Activated naive CD8-positive, alpha-beta T cell (primary cell): Measurements from ENCODE around the gene SWSAP1.
"Not testable (repeated sequence)": the region's sequence is repeated elsewhere in the genome, so short reads cannot be mapped to it uniquely, and the experiment has no call there.

Source experiments
- H3K27ac Mint-ChIP-seq: one replicate; pipeline ENCODE4 v1.8.0; 2021; ENCODE audit warnings: mixed read lengths
- H3K27me3 Mint-ChIP-seq: one replicate; pipeline ENCODE4 v1.8.0; 2021; ENCODE audit warnings: mixed read lengths
- H3K36me3 Mint-ChIP-seq: one replicate; pipeline ENCODE4 v1.8.0; 2021; ENCODE audit warnings: mixed read lengths
- H3K4me1 Mint-ChIP-seq: one replicate; pipeline ENCODE4 v1.8.0; 2021; ENCODE audit warnings: low read depth, mixed read lengths
- H3K4me3 Mint-ChIP-seq: one replicate; pipeline ENCODE4 v1.8.0; 2021; ENCODE audit warnings: mild to moderate bottlenecking, mixed read lengths
- H3K9me3 Mint-ChIP-seq: one replicate; pipeline ENCODE4 v1.8.0; 2021; ENCODE audit warnings: low read depth, mixed read lengths

SWSAP1 gene

GRCh38 chr19:11364296-11364904 lies 10.1 kb upstream of the SWSAP1 start:
- H3K36me3 Mint-ChIP-seq, result peaks cover 6% of the 10 kb centered on the region
- no peaks in the 10 kb centered on the region for H3K9me3 Mint-ChIP-seq
- H3K4me3 Mint-ChIP-seq, result no peak overlapping the region
- no peaks in the 10 kb centered on the region for H3K4me1 Mint-ChIP-seq
- H3K27me3 Mint-ChIP-seq, result no peaks in the 10 kb centered on the region
- no peak overlapping the region for H3K27ac Mint-ChIP-seq

GRCh38 chr19:11364935-11365334 lies 9.5 kb upstream of the SWSAP1 start:
- H3K4me1 Mint-ChIP-seq, result no peaks in the 10 kb centered on the region
- peaks cover 8% of the 10 kb centered on the region for H3K36me3 Mint-ChIP-seq
- no peaks in the 10 kb centered on the region for H3K27me3 Mint-ChIP-seq
- H3K4me3 Mint-ChIP-seq, result no peak overlapping the region
- H3K9me3 Mint-ChIP-seq, result no peaks in the 10 kb centered on the region
- no peak overlapping the region for H3K27ac Mint-ChIP-seq

GRCh38 chr19:11365557-11366117 lies 8.8 kb upstream of the SWSAP1 start:
- Mint-ChIP-seq H3K4me1 (no peaks in the 10 kb centered on the region), H3K4me3 (no peak overlapping the region), H3K9me3 (no peaks in the 10 kb centered on the region), H3K27ac (no peak overlapping the region), H3K36me3 (peaks cover 8% of the 10 kb centered on the region), H3K27me3 (no peaks in the 10 kb centered on the region)

- peaks cover 2% of the 10 kb centered on the region for H3K4me1 Mint-ChIP-seq
- H3K27me3 Mint-ChIP-seq, result no peaks in the 10 kb centered on the region
- H3K4me3 Mint-ChIP-seq, result no peak overlapping the region
- peaks cover 12% of the 10 kb centered on the region for H3K36me3 Mint-ChIP-seq
- no peak overlapping the region for H3K27ac Mint-ChIP-seq
- H3K9me3 Mint-ChIP-seq, result no peaks in the 10 kb centered on the region
Measured at GRCh38 chr19:11367528-11367927, 6.9 kb upstream of the SWSAP1 start.

GRCh38 chr19:11370744-11371143 lies 3.7 kb upstream of the SWSAP1 start:
- Mint-ChIP-seq H3K4me1 (peaks cover 10% of the 10 kb centered on the region), H3K4me3 (no peak overlapping the region), H3K9me3 (no peaks in the 10 kb centered on the region), H3K27me3 (no peaks in the 10 kb centered on the region), H3K27ac (no peak overlapping the region), H3K36me3 (peaks cover 11% of the 10 kb centered on the region)

GRCh38 chr19:11373166-11373884 lies 1.1 kb upstream of the SWSAP1 start:
- H3K9me3 Mint-ChIP-seq, result no peaks in the 10 kb centered on the region
- no peak overlapping the region for H3K27ac Mint-ChIP-seq
- peak overlapping the region; percentile 24 for H3K4me3 Mint-ChIP-seq
- peaks cover 14% of the 10 kb centered on the region for H3K36me3 Mint-ChIP-seq
- H3K4me1 Mint-ChIP-seq, result peaks cover 26% of the 10 kb centered on the region
- H3K27me3 Mint-ChIP-seq, result no peaks in the 10 kb centered on the region

GRCh38 chr19:11373885-11374432 lies 507 bp upstream of the SWSAP1 start:
- Mint-ChIP-seq H3K36me3 (peaks cover 14% of the 10 kb centered on the region), H3K4me1 (peaks cover 31% of the 10 kb centered on the region), H3K4me3 (no peak overlapping the region), H3K27me3 (no peaks in the 10 kb centered on the region), H3K27ac (no peak overlapping the region), H3K9me3 (no peaks in the 10 kb centered on the region)

GRCh38 chr19:11375143-11375948 lies 880 bp downstream of the SWSAP1 start:
- Mint-ChIP-seq H3K4me3 (no peak overlapping the region), H3K27ac (no peak overlapping the region)

GRCh38 chr19:11377237-11377636 lies 2.8 kb downstream of the SWSAP1 start:
- Mint-ChIP-seq H3K27ac (peak overlapping the region; percentile 86), H3K4me1 (peaks cover 49% of the 10 kb centered on the region), H3K9me3 (no peaks in the 10 kb centered on the region), H3K4me3 (no peak overlapping the region), H3K36me3 (peaks cover 5% of the 10 kb centered on the region), H3K27me3 (peaks cover 6% of the 10 kb centered on the region)

More at GRCh38 chr19:11375143-11375948, 880 bp downstream of the SWSAP1 start:
- Mint-ChIP-seq H3K36me3 (peaks cover 8% of the 10 kb centered on the region), H3K27me3 (no peaks in the 10 kb centered on the region), H3K9me3 (no peaks in the 10 kb centered on the region), H3K4me1 (peaks cover 37% of the 10 kb centered on the region)

- Mint-ChIP-seq H3K9me3 (no peaks in the 10 kb centered on the region), H3K4me1 (peaks cover 51% of the 10 kb centered on the region), H3K27ac (no peak overlapping the region), H3K27me3 (peaks cover 8% of the 10 kb centered on the region), H3K4me3 (no peak overlapping the region), H3K36me3 (peaks cover 5% of the 10 kb centered on the region)
Measured at GRCh38 chr19:11377756-11378155, 3.3 kb downstream of the SWSAP1 start.

- Mint-ChIP-seq H3K4me3 (peak overlapping the region; percentile 20), H3K27ac (no peak overlapping the region), H3K4me1 (peaks cover 49% of the 10 kb centered on the region), H3K36me3 (peaks cover 5% of the 10 kb centered on the region), H3K27me3 (peaks cover 9% of the 10 kb centered on the region), H3K9me3 (no peaks in the 10 kb centered on the region)
Measured at GRCh38 chr19:11378319-11379189, 4.1 kb downstream of the SWSAP1 start.

GRCh38 chr19:11379269-11379845 lies 4.9 kb downstream of the SWSAP1 start:
- not testable (repeated sequence) for H3K27ac Mint-ChIP-seq, H3K36me3 Mint-ChIP-seq, H3K27me3 Mint-ChIP-seq, H3K4me3 Mint-ChIP-seq, H3K9me3 Mint-ChIP-seq
- peaks cover 49% of the 10 kb centered on the region for H3K4me1 Mint-ChIP-seq

GRCh38 chr19:11379857-11380350 lies 5.4 kb downstream of the SWSAP1 start:
- Mint-ChIP-seq H3K27ac (peak overlapping the region; percentile 99), H3K27me3 (peaks cover 9% of the 10 kb centered on the region), H3K4me3 (peak overlapping the region; percentile 97), H3K4me1 (peaks cover 49% of the 10 kb centered on the region), H3K36me3 (peaks cover 5% of the 10 kb centered on the region), H3K9me3 (no peaks in the 10 kb centered on the region)
